Measurements from ENCODE around the gene ST6GAL1. TPM values are rescaled to one million over a fixed set of nuclear protein-coding genes. Genes with fewer than 3 reads are reported as not detected.
A peak's percentile ranks its signal among the peaks of the same experiment; 100 is the strongest.

ST6GAL1 gene
- total RNA-seq, 1 donor from 2014 or later: 156 TPM

DNA sequence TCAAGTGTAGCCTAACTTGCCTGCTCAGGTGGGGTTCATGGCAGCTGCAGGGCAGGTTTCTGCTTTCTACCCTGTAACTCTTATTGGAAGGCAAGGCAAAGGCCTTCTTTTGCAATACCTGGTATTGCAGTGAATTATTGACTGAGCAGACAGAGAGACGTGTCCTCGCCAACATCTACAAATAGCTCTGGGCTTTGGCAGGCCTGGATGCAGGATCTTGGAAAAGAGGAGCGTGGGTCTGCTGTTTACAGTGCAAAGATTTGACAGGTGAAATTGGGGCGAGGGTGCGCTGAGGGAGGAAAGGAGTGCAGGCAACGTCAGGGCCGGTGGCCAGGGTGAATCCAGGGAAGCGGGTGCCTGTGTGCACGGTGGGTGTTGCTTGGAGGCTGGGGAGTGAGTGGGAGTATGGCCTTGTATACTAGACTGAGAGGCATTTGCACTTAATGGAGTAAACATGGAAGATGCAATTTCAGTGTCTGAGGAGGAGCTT, 44.5 kb downstream of the ST6GAL1 start:
- TF ChIP-seq, protein P1, sequence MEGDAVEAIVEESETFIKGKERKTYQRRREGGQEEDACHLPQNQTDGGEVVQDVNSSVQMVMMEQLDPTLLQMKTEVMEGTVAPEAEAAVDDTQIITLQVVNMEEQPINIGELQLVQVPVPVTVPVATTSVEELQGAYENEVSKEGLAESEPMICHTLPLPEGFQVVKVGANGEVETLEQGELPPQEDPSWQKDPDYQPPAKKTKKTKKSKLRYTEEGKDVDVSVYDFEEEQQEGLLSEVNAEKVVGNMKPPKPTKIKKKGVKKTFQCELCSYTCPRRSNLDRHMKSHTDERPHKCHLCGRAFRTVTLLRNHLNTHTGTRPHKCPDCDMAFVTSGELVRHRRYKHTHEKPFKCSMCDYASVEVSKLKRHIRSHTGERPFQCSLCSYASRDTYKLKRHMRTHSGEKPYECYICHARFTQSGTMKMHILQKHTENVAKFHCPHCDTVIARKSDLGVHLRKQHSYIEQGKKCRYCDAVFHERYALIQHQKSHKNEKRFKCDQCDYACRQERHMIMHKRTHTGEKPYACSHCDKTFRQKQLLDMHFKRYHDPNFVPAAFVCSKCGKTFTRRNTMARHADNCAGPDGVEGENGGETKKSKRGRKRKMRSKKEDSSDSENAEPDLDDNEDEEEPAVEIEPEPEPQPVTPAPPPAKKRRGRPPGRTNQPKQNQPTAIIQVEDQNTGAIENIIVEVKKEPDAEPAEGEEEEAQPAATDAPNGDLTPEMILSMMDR (IDR thresholded peaks at IDR 0.05; ENCODE audit: partially characterized antibody, unreplicated experiment): no peak
- H3K4me1 Mint-ChIP-seq (ENCODE audit: low read depth, unreplicated experiment): peaks cover 31% of the 10 kb centered on the region
- peaks cover 7% of the 10 kb centered on the region for H3K36me3 Mint-ChIP-seq (ENCODE audit: unreplicated experiment)
- no peak overlapping the region for H3K27ac Mint-ChIP-seq (ENCODE audit: unreplicated experiment)
- H3K27me3 Mint-ChIP-seq (ENCODE audit: unreplicated experiment): peaks cover 9% of the 10 kb centered on the region
- peaks cover 7% of the 10 kb centered on the region for H3K9me3 Mint-ChIP-seq (ENCODE audit: unreplicated experiment)
- no peak for DNase-seq
- H3K4me3 Mint-ChIP-seq (ENCODE audit: unreplicated experiment): peak overlapping the region; percentile 34

DNA sequence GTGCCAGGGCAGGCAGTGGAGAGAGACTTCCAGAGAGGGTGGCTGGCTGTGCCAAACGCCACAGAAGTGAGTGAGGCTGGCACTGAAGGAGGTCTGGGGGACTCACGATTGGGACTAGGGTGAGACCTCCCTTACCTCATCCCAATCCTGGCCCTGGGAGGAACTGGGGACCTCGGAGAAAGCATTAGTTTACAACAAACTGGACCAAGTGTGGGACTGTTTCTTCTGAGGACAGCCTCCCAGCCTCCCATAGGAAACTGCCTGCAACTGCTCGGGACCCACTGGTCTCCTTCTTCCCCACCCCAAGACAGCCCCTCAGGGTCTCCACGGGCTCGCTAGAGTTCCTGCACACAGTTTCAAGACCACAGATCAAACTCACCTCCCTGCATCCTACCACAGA, 45.4 kb downstream of the ST6GAL1 start:
- Mint-ChIP-seq H3K36me3 (ENCODE audit: unreplicated experiment) (peaks cover 7% of the 10 kb centered on the region), H3K27me3 (ENCODE audit: unreplicated experiment) (peaks cover 9% of the 10 kb centered on the region), H3K9me3 (ENCODE audit: unreplicated experiment) (peaks cover 8% of the 10 kb centered on the region), H3K4me3 (ENCODE audit: unreplicated experiment) (no peak overlapping the region), H3K27ac (ENCODE audit: unreplicated experiment) (no peak overlapping the region), H3K4me1 (ENCODE audit: low read depth, unreplicated experiment) (peaks cover 32% of the 10 kb centered on the region)
- DNase-seq: no peak
- TF ChIP-seq, protein P1 (IDR thresholded peaks at IDR 0.05; ENCODE audit: partially characterized antibody, unreplicated experiment): no peak

DNA sequence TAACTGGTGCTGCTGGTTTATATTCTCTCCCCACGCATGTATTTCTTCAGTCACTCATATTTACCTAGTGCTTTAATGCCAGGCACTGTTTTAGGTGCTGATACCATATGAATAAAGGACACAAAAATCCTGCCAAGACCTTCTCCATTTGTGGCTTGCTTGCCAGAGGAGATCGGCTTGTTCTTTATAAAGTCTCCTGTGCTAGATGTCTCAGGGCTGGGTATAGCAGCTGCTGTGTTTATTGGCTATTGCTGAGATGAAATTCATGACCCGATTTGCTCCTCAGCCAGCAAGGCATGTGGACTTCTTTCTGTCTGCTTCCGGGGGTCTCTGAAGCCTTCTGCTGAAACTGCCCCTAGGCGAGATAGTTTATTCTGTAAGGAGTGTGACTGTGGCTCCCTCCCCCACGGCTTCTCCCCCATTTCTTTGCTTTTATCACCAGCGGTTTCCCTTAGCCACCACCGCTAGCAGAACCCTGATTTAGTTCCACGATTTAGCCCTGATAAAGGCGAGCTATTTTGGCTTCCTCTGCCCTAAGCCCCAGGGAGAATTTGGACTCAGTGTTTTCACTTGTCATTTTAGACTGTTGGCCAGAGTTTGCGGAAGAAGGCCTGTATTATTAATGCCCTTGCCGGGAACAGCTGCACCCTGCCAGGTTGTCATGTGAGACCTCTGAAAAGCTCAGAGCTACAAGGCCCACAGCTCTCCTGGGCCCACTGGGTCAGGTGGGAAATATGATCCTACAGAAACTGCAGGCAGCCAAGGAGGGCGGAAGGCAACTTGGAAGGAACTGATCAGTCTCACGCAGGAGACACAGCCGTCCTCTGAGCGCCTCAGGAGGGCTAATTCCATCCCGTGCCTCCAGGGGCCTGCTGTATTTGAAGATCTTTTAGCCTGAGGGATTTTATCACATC, 46.8 kb downstream of the ST6GAL1 start:
- Mint-ChIP-seq H3K4me1 (ENCODE audit: low read depth, unreplicated experiment) (peaks cover 33% of the 10 kb centered on the region), H3K36me3 (ENCODE audit: unreplicated experiment) (peaks cover 8% of the 10 kb centered on the region), H3K4me3 (ENCODE audit: unreplicated experiment) (peak overlapping the region; percentile 64), H3K27ac (ENCODE audit: unreplicated experiment) (peak overlapping the region; percentile 90), H3K27me3 (ENCODE audit: unreplicated experiment) (peaks cover 9% of the 10 kb centered on the region), H3K9me3 (ENCODE audit: unreplicated experiment) (peaks cover 9% of the 10 kb centered on the region)
- TF ChIP-seq, protein P1 (IDR thresholded peaks at IDR 0.05; ENCODE audit: partially characterized antibody, unreplicated experiment): no peak
- peak; percentile 48 for DNase-seq

DNA sequence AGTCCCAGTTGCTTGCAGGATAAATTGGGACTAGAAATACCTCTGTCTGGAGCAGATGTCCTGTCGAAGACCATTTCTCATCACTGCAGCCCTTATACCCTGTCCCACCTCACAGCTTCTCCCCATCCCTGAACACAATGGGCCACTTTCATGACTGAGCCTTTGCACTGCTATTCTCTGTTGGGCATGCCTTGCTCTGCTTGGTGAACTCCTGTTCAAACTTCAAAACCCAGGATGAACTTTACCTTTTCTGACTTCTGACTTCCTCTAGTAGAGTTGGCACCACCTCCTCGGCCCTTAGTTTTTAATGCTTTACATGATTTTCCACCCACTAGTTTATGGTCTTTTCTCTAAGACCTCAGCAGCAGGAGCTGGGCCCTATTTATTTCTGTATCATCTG, 48.4 kb downstream of the ST6GAL1 start:
- Mint-ChIP-seq H3K27me3 (ENCODE audit: unreplicated experiment) (peaks cover 10% of the 10 kb centered on the region), H3K4me3 (ENCODE audit: unreplicated experiment) (no peak overlapping the region), H3K36me3 (ENCODE audit: unreplicated experiment) (peaks cover 17% of the 10 kb centered on the region), H3K27ac (ENCODE audit: unreplicated experiment) (peak overlapping the region; percentile 6), H3K4me1 (ENCODE audit: low read depth, unreplicated experiment) (peaks cover 33% of the 10 kb centered on the region), H3K9me3 (ENCODE audit: unreplicated experiment) (peaks cover 14% of the 10 kb centered on the region)
- TF ChIP-seq, protein P1 (IDR thresholded peaks at IDR 0.05; ENCODE audit: partially characterized antibody, unreplicated experiment): no peak
- DNase-seq: no peak

DNA sequence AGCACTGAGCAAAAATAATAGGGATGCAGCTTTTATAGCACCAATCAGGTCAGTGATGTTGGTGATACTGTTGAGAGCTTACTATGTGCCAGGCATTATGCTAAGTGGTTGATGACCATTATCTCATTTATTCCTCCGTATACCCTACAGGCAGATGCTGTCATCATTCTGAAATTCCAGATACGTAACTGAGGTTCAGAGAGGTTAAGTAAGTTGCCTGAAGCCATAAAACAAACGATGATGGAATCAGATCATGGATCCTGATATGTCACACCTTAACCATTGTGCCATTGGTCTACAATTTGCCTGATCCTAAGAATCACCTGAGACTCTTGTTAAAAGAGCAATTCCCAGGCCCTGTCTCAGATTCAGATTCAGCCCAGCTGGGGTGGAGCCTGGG, 49.5 kb downstream of the ST6GAL1 start:
- TF ChIP-seq, protein P1 (IDR thresholded peaks at IDR 0.05; ENCODE audit: partially characterized antibody, unreplicated experiment): no peak

More for the DNA sequence above, 49.5 kb downstream of the ST6GAL1 start:
- Mint-ChIP-seq H3K4me1 (ENCODE audit: low read depth, unreplicated experiment) (peaks cover 34% of the 10 kb centered on the region), H3K27me3 (ENCODE audit: unreplicated experiment) (peaks cover 15% of the 10 kb centered on the region), H3K9me3 (ENCODE audit: unreplicated experiment) (peaks cover 12% of the 10 kb centered on the region), H3K27ac (ENCODE audit: unreplicated experiment) (no peak overlapping the region), H3K36me3 (ENCODE audit: unreplicated experiment) (peaks cover 24% of the 10 kb centered on the region), H3K4me3 (ENCODE audit: unreplicated experiment) (no peak overlapping the region)
- DNase-seq: no peak
